Calu3 (cell line): Measurements from ENCODE around the gene CACNA1C. TPM values are rescaled to one million over a fixed set of nuclear protein-coding genes. Genes with fewer than 3 reads are reported as not detected.

Experiments used
- BruUV-seq: library from RNA; stranded (reverse); fragments of 400-500 nt; replicated peaks from 2 replicates; lab custom pipeline; 2021; lab: Mats Ljungman, UMichigan
- CTCF ChIA-PET: fragments of 300-600 bp; sonication (Branson Sonifier 250); formaldehyde crosslinking; loops from one replicate; lab custom pipeline; 2022; ENCODE audit warnings: antibody characterized with exemption; lab: Charles Lee
- DNase-seq: peaks from one replicate; pipeline ENCODE4 v3.0.0; 2022
- H3K27ac Mint-ChIP-seq: one replicate; pipeline ENCODE4 v1.8.0; 2022; ENCODE audit warnings: mixed read lengths; ENCODE audit not compliant: unreplicated experiment
- H3K27me3 Mint-ChIP-seq: one replicate; pipeline ENCODE4 v1.8.0; 2022; ENCODE audit warnings: mixed read lengths; ENCODE audit not compliant: unreplicated experiment
- H3K36me3 Mint-ChIP-seq: one replicate; pipeline ENCODE4 v1.8.0; 2022; ENCODE audit warnings: mild to moderate bottlenecking, moderate library complexity, mixed read lengths; ENCODE audit not compliant: insufficient read depth, unreplicated experiment
- H3K4me1 Mint-ChIP-seq: one replicate; pipeline ENCODE4 v1.8.0; 2022; ENCODE audit warnings: mild to moderate bottlenecking, low read depth, mixed read lengths; ENCODE audit not compliant: unreplicated experiment
- H3K4me3 Mint-ChIP-seq: one replicate; pipeline ENCODE4 v1.8.0; 2022; ENCODE audit warnings: mild to moderate bottlenecking, low read depth, moderate library complexity, mixed read lengths; ENCODE audit not compliant: unreplicated experiment
- H3K9me3 Mint-ChIP-seq: one replicate; pipeline ENCODE4 v1.8.0; 2022; ENCODE audit warnings: low read depth, mixed read lengths; ENCODE audit not compliant: unreplicated experiment
- intact Hi-C: fragments of 100-400 bp; cut with micrococcal nuclease; formaldehyde crosslinking; loops from one replicate; pipeline ENCODE4 v1.10.0; 2022; ENCODE audit not compliant: unreplicated experiment
- total RNA-seq: library from RNA; stranded (reverse); gene quantifications from 2 replicates; pipeline ENCODE4 v1.2.3, GENCODE V29; 2022
- TF ChIP-seq, protein P1 (sequence below): fragments of 200-600 bp; IDR thresholded peaks from one replicate; pipeline ENCODE4 v1.8.0; 2022; ENCODE audit warnings: antibody characterized with exemption; ENCODE audit not compliant: unreplicated experiment

CACNA1C gene
- total RNA-seq, 1 experiment from 2014 or later: not detected

- Mint-ChIP-seq H3K4me1 (peaks cover 6% of the 10 kb centered on the region), H3K27me3 (peaks cover 67% of the 10 kb centered on the region), H3K4me3 (no peak overlapping the region), H3K9me3 (no peaks in the 10 kb centered on the region), H3K27ac (no peak overlapping the region), H3K36me3 (no peaks in the 10 kb centered on the region)
- BruUV-seq: no TSS peak
- intact Hi-C loops: no loop called here
- CTCF ChIA-PET: interaction anchor here (0.7 kb wide), 1 partner anchor 229 kb away, joined by 5 read pairs; no protein-coding TSS in a partner anchor
- no peak for DNase-seq
- TF ChIP-seq, protein P1, sequence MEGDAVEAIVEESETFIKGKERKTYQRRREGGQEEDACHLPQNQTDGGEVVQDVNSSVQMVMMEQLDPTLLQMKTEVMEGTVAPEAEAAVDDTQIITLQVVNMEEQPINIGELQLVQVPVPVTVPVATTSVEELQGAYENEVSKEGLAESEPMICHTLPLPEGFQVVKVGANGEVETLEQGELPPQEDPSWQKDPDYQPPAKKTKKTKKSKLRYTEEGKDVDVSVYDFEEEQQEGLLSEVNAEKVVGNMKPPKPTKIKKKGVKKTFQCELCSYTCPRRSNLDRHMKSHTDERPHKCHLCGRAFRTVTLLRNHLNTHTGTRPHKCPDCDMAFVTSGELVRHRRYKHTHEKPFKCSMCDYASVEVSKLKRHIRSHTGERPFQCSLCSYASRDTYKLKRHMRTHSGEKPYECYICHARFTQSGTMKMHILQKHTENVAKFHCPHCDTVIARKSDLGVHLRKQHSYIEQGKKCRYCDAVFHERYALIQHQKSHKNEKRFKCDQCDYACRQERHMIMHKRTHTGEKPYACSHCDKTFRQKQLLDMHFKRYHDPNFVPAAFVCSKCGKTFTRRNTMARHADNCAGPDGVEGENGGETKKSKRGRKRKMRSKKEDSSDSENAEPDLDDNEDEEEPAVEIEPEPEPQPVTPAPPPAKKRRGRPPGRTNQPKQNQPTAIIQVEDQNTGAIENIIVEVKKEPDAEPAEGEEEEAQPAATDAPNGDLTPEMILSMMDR: no peak
These were observed 22.9 kb upstream of the CACNA1C start for GRCh38 chr12:2029851-2030250.

DNA sequence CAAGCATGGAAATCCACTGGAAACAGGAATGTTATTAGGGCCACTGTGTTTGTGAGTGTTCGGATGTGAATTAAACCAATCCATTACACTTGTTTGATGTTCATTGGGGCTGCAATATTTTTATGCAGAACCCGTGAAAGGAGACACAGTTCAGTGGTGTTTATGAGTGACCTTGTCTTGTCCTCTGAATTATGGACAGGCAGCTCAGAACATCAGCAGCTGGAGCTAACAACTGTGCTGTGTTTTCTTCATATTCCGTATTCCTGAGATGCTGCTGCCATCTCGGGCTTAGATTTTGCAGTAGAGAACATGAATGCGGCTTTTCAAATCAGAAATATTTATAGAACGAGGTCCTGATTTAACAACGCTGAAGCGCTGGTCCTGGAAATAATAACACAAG, 20.3 kb upstream of the CACNA1C start:
- H3K27ac Mint-ChIP-seq: no peak overlapping the region

GRCh38 chr12:2034633-2035430, 18.0 kb upstream of the CACNA1C start:
- intact Hi-C loops: no loop called here
- no peaks in the 10 kb centered on the region for H3K9me3 Mint-ChIP-seq
- peaks cover 16% of the 10 kb centered on the region for H3K4me1 Mint-ChIP-seq
- peaks cover 100% of the 10 kb centered on the region for H3K27me3 Mint-ChIP-seq
- TF ChIP-seq, protein P1: peak; percentile 90
- DNase-seq: peak; percentile 93
- no TSS peak for BruUV-seq
- H3K36me3 Mint-ChIP-seq: no peaks in the 10 kb centered on the region
- peak overlapping the region; percentile 33 for H3K4me3 Mint-ChIP-seq
- H3K27ac Mint-ChIP-seq: no peak overlapping the region
- CTCF ChIA-PET: no interaction called here

More for the DNA sequence above, 20.3 kb upstream of the CACNA1C start:
- CTCF ChIA-PET: no interaction called here
- Mint-ChIP-seq H3K4me3 (no peak overlapping the region), H3K4me1 (peaks cover 16% of the 10 kb centered on the region), H3K36me3 (no peaks in the 10 kb centered on the region), H3K27me3 (peaks cover 94% of the 10 kb centered on the region), H3K9me3 (no peaks in the 10 kb centered on the region)
- DNase-seq: no peak
- intact Hi-C loops: no loop called here
- TF ChIP-seq, protein P1: no peak
- BruUV-seq: no TSS peak

DNA sequence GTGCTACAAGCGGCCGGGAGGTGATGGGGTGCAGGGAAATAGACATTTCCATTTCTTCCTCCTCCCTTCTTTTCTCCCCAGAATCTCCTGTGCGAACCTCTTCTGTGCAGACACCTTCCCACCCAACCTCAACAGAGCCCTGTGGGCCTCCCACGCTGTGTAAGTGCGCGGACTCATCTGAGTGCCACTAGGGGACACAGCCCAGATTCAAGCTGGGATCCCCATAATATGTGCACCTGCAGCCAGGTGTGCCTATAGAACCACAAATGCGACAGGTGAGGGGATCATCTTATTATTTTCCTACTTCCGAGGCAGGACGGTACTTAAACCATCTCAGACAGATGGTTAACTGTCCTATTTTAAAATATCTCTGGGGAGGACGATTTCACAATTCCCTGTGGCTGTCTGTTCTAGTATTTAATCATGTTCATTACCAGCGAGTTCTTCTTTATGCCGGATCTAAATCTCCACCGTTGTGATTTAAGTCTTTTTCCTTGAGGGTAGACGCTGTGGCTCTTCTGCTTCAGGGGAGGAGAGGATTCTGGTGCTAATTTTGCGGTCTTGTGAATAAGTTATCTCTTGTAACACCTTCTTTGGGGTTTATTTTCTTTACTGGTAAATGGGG, 17.2 kb upstream of the CACNA1C start:
- Mint-ChIP-seq H3K27ac (no peak overlapping the region), H3K27me3 (peaks cover 100% of the 10 kb centered on the region), H3K9me3 (no peaks in the 10 kb centered on the region), H3K4me3 (peak overlapping the region; percentile 33), H3K4me1 (peaks cover 16% of the 10 kb centered on the region), H3K36me3 (no peaks in the 10 kb centered on the region)
- intact Hi-C loops: no loop called here
- BruUV-seq: no TSS peak
- CTCF ChIA-PET: no interaction called here
- no peak for DNase-seq
- TF ChIP-seq, protein P1: no peak
